ENCODE results near the gene SUPT6H. TPM values are rescaled to one million over a fixed set of nuclear protein-coding genes. Genes with fewer than 3 reads are reported as not detected.

The SUPT6H gene
- total and polyA plus RNA-seq, 2 of the 4 experiments (the other 2 are of a cell fraction): 41.4 to 44.8 TPM

- Histone ChIP-seq H3K27ac (ENCODE audit: insufficient read depth, low read length) (no peak overlapping the region), H2BK20ac (ENCODE audit: low read depth, low read length) (no peak overlapping the region), H2BK5ac (ENCODE audit: low read depth, low read length, poor library complexity, severe bottlenecking) (no peak overlapping the region), H2BK15ac (ENCODE audit: low read depth, low read length) (no peak overlapping the region), H3K4me1 (ENCODE audit: control insufficient read depth, insufficient read depth, low read length) (no peaks in the 10 kb centered on the region), H2AK9ac (replicated peaks; ENCODE audit: low read depth, low read length, poor library complexity) (no peak overlapping the region), H3K79me1 (ENCODE audit: low read depth in 1 of 2, low read length in 2 of 2) (peaks cover 3% of the 10 kb centered on the region in 2 experiments; a peak in 1 of 4 replicates), H4K91ac (ENCODE audit: insufficient read depth, low read depth, low read length) (no peak overlapping the region), H2BK120ac (ENCODE audit: low read depth, low read length) (no peak overlapping the region), H3K27me3 (ENCODE audit: control insufficient read depth, insufficient read depth, low read length) (no peaks in the 10 kb centered on the region), H3K4me2 (ENCODE audit: low read depth, low read length) (no peak overlapping the region), H4K20me1 (ENCODE audit: insufficient read depth, low read length) (no peaks in the 10 kb centered on the region; the same call in 1 of the 2 replicates), H3K56ac (ENCODE audit: extremely low read depth, insufficient read depth, low read length) (no peak overlapping the region), H3K9me1 (ENCODE audit: insufficient read depth, low read length) (peaks cover 4% of the 10 kb centered on the region; the same call in 1 of the 2 replicates), H3K14ac (replicated peaks; ENCODE audit: low read depth, low read length) (no peak overlapping the region), H2AK5ac (ENCODE audit: low read depth, low read length) (no peak overlapping the region), H4K8ac (ENCODE audit: low read depth in 2 of 2, low read length in 2 of 2) (no peak overlapping the region), H2AFZ (replicated peaks; ENCODE audit: low read length, poor library complexity) (no peak overlapping the region), H3K4me3 (ENCODE audit: insufficient read depth, low read depth, low read length) (no peak overlapping the region), H3K18ac (ENCODE audit: low read depth, low read length) (no peak overlapping the region), H3K4ac (ENCODE audit: low read depth, low read length) (no peak overlapping the region), H4K5ac (ENCODE audit: low read depth, low read length) (no peak overlapping the region), H3K36me3 (ENCODE audit: control insufficient read depth, insufficient read depth, low read length) (peaks cover 85% of the 10 kb centered on the region), H3K9ac (ENCODE audit: low read depth, low read length) (no peak overlapping the region), H3K9me3 (ENCODE audit: control insufficient read depth, insufficient read depth, low read length) (no peaks in the 10 kb centered on the region), H3K23ac (ENCODE audit: low read depth, low read length) (no peak overlapping the region)
- POLR2A ChIA-PET (ENCODE audit: unreplicated experiment): no interaction called here
- CTCF ChIA-PET: no interaction called here
- BruUV-seq (replicated peaks): no TSS peak
- ATAC-seq (ENCODE audit: low read depth) (no peak), DNase-seq (no peak)
- 58% methylated on average over 4 of the region's 10 CpGs; no CpG with 5 or more reads in 1 of the 2 experiments for WGBS, 2 experiments (ENCODE audit: extremely low coverage in 2 of 2, insufficient read length in 1 of 2)
- in situ Hi-C loops (cut with MboI; ENCODE audit: low sequenced_read_pairs) (no loop called here), intact Hi-C loops (cut with micrococcal nuclease) (no loop called here), dilution Hi-C loops (cut with HindIII; ENCODE audit: low sequenced_read_pairs, unreplicated experiment) (no loop called here)
- TF ChIP-seq CHD1 (IDR thresholded peaks at IDR 0.05; ENCODE audit: low read depth, low read length): no peak
- TF ChIP-seq, protein P1, sequence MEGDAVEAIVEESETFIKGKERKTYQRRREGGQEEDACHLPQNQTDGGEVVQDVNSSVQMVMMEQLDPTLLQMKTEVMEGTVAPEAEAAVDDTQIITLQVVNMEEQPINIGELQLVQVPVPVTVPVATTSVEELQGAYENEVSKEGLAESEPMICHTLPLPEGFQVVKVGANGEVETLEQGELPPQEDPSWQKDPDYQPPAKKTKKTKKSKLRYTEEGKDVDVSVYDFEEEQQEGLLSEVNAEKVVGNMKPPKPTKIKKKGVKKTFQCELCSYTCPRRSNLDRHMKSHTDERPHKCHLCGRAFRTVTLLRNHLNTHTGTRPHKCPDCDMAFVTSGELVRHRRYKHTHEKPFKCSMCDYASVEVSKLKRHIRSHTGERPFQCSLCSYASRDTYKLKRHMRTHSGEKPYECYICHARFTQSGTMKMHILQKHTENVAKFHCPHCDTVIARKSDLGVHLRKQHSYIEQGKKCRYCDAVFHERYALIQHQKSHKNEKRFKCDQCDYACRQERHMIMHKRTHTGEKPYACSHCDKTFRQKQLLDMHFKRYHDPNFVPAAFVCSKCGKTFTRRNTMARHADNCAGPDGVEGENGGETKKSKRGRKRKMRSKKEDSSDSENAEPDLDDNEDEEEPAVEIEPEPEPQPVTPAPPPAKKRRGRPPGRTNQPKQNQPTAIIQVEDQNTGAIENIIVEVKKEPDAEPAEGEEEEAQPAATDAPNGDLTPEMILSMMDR (conservative IDR thresholded peaks at IDR 0.05; ENCODE audit: low read depth, low read length): no peak
- no peak for TF ChIP-seq SMC3 (IDR thresholded peaks at IDR 0.05; ENCODE audit: low read depth, low read length)
- TF ChIP-seq BHLHE40 (IDR thresholded peaks at IDR 0.05; ENCODE audit: low read depth, low read length): no peak
- TF ChIP-seq RCOR1 (IDR thresholded peaks at IDR 0.05; ENCODE audit: insufficient replicate concordance, low read length): no peak
- no peak for TF ChIP-seq FOS (IDR thresholded peaks at IDR 0.05; ENCODE audit: low read depth, low read length)
- no peak for TF ChIP-seq CEBPB (IDR thresholded peaks at IDR 0.05; ENCODE audit: low read depth, low read length)
- TF ChIP-seq RFX5 (IDR thresholded peaks at IDR 0.05; ENCODE audit: low read depth, low read length): no peak
- no peak for TF ChIP-seq RAD21 (IDR thresholded peaks at IDR 0.05; ENCODE audit: low read length)
- no peak for TF ChIP-seq MXI1 (IDR thresholded peaks at IDR 0.05; ENCODE audit: borderline replicate concordance, low read depth, low read length)
- no peak for TF ChIP-seq MAFK (IDR thresholded peaks at IDR 0.05; ENCODE audit: low read depth, low read length)
- TF ChIP-seq USF2 (IDR thresholded peaks at IDR 0.05; ENCODE audit: low read depth, low read length): no peak
- no peak for TF ChIP-seq POLR2A (IDR thresholded peaks at IDR 0.05; ENCODE audit: low read depth, low read length)
Observed at GRCh38 chr17:28702026-28702751, 40.2 kb downstream of the SUPT6H start.

All from IMR-90 (cell line).